ENCODE measurements around the gene WFIKKN1.

The WFIKKN1 gene

DNA sequence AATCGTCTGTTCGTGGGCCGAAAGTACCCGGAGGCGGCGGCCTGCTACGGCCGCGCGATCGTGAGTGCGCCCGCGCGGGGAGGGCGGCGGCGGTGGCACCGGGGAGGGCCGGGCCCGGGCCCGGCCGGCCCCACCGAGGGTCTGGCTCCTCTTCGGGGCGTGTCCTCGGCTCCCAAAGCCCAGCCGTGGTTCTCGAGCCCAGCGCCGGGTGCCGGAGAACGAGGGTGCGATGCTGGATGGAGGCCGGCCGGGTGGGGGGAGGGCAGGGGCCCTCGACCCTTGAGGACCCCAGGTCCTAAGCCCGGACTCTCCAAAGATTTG is 49.8 kb downstream of the WFIKKN1 start:
- 1% methylated on average over 38 of the region's 38 CpGs for WGBS, 2 experiments
- H3K9me3 ChIP-seq (ENCODE audit: control insufficient read depth, low read length) = no peaks in the 10 kb centered on the region
- peaks cover 13% of the 10 kb centered on the region for H3K4me1 ChIP-seq (ENCODE audit: control insufficient read depth, insufficient read depth, low read length)
- H3K36me3 ChIP-seq (ENCODE audit: control insufficient read depth, insufficient read depth, low read length) = peaks cover 15% of the 10 kb centered on the region
- H3K4me3 ChIP-seq (ENCODE audit: insufficient read depth, low read depth, low read length) = peak overlapping the region; percentile 77
- H3K27me3 ChIP-seq (ENCODE audit: control insufficient read depth, insufficient read depth, low read length, poor library complexity, severe bottlenecking) = peaks cover 7% of the 10 kb centered on the region
- H3K27ac ChIP-seq (ENCODE audit: insufficient read depth, low read depth, low read length, poor library complexity, severe bottlenecking) = peak overlapping the region; percentile 60

DNA sequence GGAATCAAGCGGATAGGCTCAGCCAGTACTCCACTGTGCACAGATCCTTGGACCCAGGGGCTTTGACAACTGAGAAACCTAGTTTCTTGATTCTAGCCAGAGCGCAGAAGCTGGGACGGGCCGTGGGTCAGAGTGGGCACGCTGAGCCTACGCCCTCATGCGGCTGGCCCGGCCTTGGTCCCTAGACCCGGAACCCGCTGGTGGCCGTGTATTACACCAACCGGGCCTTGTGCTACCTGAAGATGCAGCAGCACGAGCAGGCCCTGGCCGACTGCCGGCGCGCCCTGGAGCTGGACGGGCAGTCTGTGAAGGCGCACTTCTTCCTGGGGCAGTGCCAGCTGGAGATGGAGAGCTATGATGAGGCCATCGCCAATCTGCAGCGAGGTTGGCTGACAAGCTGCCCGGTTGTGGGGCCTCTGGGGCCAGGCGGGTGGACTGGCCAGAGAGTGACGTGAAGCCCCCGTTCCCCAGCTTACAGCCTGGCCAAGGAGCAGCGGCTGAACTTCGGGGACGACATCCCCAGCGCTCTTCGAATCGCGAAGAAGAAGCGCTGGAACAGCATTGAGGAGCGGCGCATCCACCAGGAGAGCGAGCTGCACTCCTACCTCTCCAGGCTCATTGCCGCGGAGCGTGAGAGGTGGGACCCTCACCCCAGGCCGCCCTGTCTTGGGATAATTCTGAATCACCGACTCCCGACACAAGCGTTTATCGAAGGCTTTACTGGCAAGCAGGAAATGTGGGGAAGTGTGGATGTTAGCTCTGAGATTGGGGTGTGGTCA is 50.4 kb downstream of the WFIKKN1 start:
- H3K9me3 ChIP-seq (ENCODE audit: control insufficient read depth, low read length) = no peaks in the 10 kb centered on the region
- no peak overlapping the region for H3K27ac ChIP-seq (ENCODE audit: insufficient read depth, low read depth, low read length, poor library complexity, severe bottlenecking)
- 66 to 67% methylated on average over 44 of the region's 44 CpGs for WGBS, 2 experiments
- H3K36me3 ChIP-seq (ENCODE audit: control insufficient read depth, insufficient read depth, low read length) = peaks cover 15% of the 10 kb centered on the region
- H3K4me3 ChIP-seq (ENCODE audit: insufficient read depth, low read depth, low read length) = peak overlapping the region; percentile 77
- H3K27me3 ChIP-seq (ENCODE audit: control insufficient read depth, insufficient read depth, low read length, poor library complexity, severe bottlenecking) = peaks cover under 1% of the 10 kb centered on the region
- H3K4me1 ChIP-seq (ENCODE audit: control insufficient read depth, insufficient read depth, low read length) = peaks cover 13% of the 10 kb centered on the region

DNA sequence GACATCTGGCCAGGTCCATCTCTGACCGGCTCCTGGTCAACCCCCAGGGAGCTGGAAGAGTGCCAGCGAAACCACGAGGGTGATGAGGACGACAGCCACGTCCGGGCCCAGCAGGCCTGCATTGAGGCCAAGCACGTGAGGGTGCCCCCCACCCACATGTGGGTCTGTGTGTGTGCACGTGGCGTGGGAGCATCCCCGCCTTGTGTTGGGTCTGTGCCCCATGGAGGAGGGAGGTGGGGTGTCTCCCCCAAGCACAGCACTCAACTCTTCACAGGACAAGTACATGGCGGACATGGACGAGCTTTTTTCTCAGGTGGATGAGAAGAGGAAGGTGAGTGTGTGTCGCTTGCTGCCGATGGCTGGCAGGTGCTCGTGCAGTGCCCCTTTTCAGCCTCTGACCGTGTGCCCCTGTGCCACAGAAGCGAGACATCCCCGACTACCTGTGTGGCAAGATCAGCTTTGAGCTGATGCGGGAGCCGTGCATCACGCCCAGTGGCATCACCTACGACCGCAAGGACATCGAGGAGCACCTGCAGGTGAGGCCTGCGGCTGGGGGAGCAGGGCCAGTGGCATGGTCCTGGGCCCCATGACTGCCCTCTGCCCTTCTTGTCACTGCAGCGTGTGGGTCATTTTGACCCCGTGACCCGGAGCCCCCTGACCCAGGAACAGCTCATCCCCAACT is 51.1 kb downstream of the WFIKKN1 start:
- Histone ChIP-seq H3K27me3 (ENCODE audit: control insufficient read depth, insufficient read depth, low read length, poor library complexity, severe bottlenecking) (no peaks in the 10 kb centered on the region), H3K4me3 (ENCODE audit: insufficient read depth, low read depth, low read length) (no peak overlapping the region), H3K9me3 (ENCODE audit: control insufficient read depth, low read length) (no peaks in the 10 kb centered on the region), H3K36me3 (ENCODE audit: control insufficient read depth, insufficient read depth, low read length) (peaks cover 15% of the 10 kb centered on the region), H3K27ac (ENCODE audit: insufficient read depth, low read depth, low read length, poor library complexity, severe bottlenecking) (no peak overlapping the region), H3K4me1 (ENCODE audit: control insufficient read depth, insufficient read depth, low read length) (peaks cover 13% of the 10 kb centered on the region)
- WGBS, 2 experiments = 95 to 97% methylated on average over 28 of the region's 28 CpGs

DNA sequence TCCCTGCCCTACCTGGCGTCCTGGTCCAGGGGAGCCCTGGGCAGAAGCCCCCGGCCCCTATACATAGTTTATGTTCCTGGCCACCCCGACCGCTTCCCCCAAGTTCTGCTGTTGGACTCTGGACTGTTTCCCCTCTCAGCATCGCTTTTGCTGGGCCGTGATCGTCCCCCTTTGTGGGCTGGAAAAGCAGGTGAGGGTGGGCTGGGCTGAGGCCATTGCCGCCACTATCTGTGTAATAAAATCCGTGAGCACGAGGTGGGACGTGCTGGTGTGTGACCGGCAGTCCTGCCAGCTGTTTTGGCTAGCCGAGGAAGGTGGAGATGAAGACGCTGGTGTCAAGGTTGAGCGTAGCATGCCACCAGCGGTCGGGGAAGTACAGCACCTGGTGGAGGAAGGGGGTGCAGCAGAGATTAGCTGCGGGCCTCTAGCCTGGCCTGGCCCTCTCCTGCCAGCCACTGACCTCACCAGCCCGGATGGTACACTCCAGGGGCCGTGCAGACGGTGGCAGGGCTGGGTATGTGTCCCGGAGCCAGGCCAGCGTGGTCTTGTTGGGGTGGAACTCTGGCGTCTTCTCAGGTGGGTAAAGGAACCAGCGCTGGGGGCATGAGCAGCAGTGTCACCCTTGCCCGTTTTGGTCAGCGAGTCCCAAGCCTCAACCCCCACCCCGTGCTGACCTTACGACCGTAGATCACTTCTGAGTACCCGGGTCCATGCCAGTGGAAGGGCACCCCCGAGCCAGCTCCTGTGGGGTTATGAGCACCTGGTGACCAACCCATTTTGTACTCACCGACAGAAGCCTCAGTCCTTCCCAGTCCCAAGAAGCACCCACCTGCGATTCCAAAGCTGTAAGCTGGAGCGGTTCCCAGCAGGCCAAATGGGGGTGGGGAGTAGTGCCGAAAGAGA is 52.0 kb downstream of the WFIKKN1 start:
- Histone ChIP-seq H3K27ac (ENCODE audit: insufficient read depth, low read depth, low read length, poor library complexity, severe bottlenecking) (no peak overlapping the region), H3K27me3 (ENCODE audit: control insufficient read depth, insufficient read depth, low read length, poor library complexity, severe bottlenecking) (no peaks in the 10 kb centered on the region), H3K4me3 (ENCODE audit: insufficient read depth, low read depth, low read length) (peak overlapping the region; percentile 73), H3K9me3 (ENCODE audit: control insufficient read depth, low read length) (no peaks in the 10 kb centered on the region), H3K36me3 (ENCODE audit: control insufficient read depth, insufficient read depth, low read length) (peaks cover 19% of the 10 kb centered on the region), H3K4me1 (ENCODE audit: control insufficient read depth, insufficient read depth, low read length) (peaks cover 13% of the 10 kb centered on the region)
- WGBS, 2 experiments = 93% methylated on average over 36 of the region's 36 CpGs

DNA sequence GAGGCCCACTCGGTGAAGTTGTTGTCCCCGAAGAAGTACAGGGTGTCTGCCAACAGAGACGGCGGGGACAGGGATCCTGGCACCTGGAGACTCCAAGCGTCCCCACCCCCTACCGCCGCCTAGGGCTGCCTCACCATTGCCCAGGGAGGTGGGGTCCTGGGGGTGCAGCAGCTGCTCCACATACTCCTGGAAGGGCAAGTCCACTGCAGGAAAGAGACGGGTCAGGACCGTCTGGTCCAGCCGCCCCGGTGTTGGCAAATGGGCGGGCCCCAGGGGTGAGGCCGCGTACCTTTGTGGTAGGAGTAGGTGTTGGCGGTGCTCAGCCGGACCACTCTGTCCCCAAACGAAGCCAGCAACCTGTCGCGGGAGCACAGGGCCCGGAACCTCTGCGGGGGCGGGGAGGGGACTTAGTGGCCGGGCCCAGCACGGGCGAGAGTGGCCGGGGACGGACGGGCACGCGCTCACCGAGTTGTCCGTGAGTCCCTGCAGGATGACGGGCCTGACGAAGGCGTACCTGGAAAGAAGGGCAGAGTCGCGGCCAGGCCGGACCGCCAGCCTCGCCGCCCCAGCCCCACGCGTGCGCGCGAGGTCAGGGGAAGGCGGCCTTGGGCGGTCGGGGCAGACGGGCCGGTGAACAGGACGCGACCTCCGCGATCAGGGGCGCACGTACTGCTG is 52.7 kb downstream of the WFIKKN1 start:
- Histone ChIP-seq H3K27me3 (ENCODE audit: control insufficient read depth, insufficient read depth, low read length, poor library complexity, severe bottlenecking) (no peaks in the 10 kb centered on the region), H3K4me3 (ENCODE audit: insufficient read depth, low read depth, low read length) (peak overlapping the region; percentile 73), H3K36me3 (ENCODE audit: control insufficient read depth, insufficient read depth, low read length) (peaks cover 23% of the 10 kb centered on the region), H3K9me3 (ENCODE audit: control insufficient read depth, low read length) (no peaks in the 10 kb centered on the region), H3K4me1 (ENCODE audit: control insufficient read depth, insufficient read depth, low read length) (peaks cover 13% of the 10 kb centered on the region), H3K27ac (ENCODE audit: insufficient read depth, low read depth, low read length, poor library complexity, severe bottlenecking) (peak overlapping the region; percentile 36)
- WGBS, 2 experiments = 19% methylated on average over 57 of the region's 57 CpGs
